Measurements from ENCODE around the gene PARD3. TPM values are rescaled to one million over a fixed set of nuclear protein-coding genes. Genes with fewer than 3 reads are reported as not detected.
"Not testable (repeated sequence)": the region's sequence is repeated elsewhere in the genome, so short reads cannot be mapped to it uniquely, and the experiment has no call there.

PARD3 gene
- total RNA-seq, 3 donors from 2014 or later (not counting 1 experiment from before 2014, with no cell fraction given) = 0.14 to 0.49 (median 0.38) TPM

- no peak for TF ChIP-seq CTCF (IDR thresholded peaks at IDR 0.05)
- no peak overlapping the region for H3K4me3 Mint-ChIP-seq
- Histone ChIP-seq H3K27me3 (ENCODE audit: control insufficient read depth, insufficient read depth, low read length) (no peaks in the 10 kb centered on the region), H3K27ac (ENCODE audit: low read length) (no peak overlapping the region), H3K36me3 (ENCODE audit: control insufficient read depth, insufficient read depth, low read length) (no peaks in the 10 kb centered on the region), H3K4me1 (ENCODE audit: control insufficient read depth, insufficient read depth, low read length) (no peaks in the 10 kb centered on the region), H3K4me3 (ENCODE audit: low read length) (no peak overlapping the region), H3K9me3 (ENCODE audit: control insufficient read depth, insufficient read depth, low read length) (no peaks in the 10 kb centered on the region)
- WGBS (ENCODE audit: insufficient coverage) = 86% methylated on average over 2 of the region's 3 CpGs
- no peaks in the 10 kb centered on the region for H3K36me3 Mint-ChIP-seq
- H3K4me1 Mint-ChIP-seq = no peaks in the 10 kb centered on the region
- intact Hi-C loops (cut with micrococcal nuclease) = no loop called here
- H3K27ac Mint-ChIP-seq = no peak overlapping the region
- ATAC-seq = no peak
- peaks cover 0 to 7% of the 10 kb centered on the region in 2 donors for H3K27me3 Mint-ChIP-seq (ENCODE audit: low read depth in 2 of 2)
- DNase-seq = no peak
- no peaks in the 10 kb centered on the region for H3K9me3 Mint-ChIP-seq
Measured at GRCh38 chr10:34446049-34446448, 369.0 kb downstream of the PARD3 start.

- no peak overlapping the region for H3K27ac Mint-ChIP-seq
- no peaks in the 10 kb centered on the region for H3K27me3 ChIP-seq (ENCODE audit: control insufficient read depth, insufficient read depth, low read length)
- H3K4me1 Mint-ChIP-seq = no peaks in the 10 kb centered on the region
- no peak for TF ChIP-seq CTCF (IDR thresholded peaks at IDR 0.05)
- H3K4me1 ChIP-seq (ENCODE audit: control insufficient read depth, insufficient read depth, low read length) = no peaks in the 10 kb centered on the region
- H3K9me3 Mint-ChIP-seq = no peaks in the 10 kb centered on the region
- ATAC-seq = no peak
- H3K9me3 ChIP-seq (ENCODE audit: control insufficient read depth, insufficient read depth, low read length) = no peaks in the 10 kb centered on the region
- peaks cover 6 to 7% of the 10 kb centered on the region in 2 donors for H3K27me3 Mint-ChIP-seq (ENCODE audit: low read depth in 2 of 2)
- no peak overlapping the region for H3K4me3 Mint-ChIP-seq
- H3K36me3 Mint-ChIP-seq = no peaks in the 10 kb centered on the region
- H3K4me3 ChIP-seq (ENCODE audit: low read length) = no peak overlapping the region
- DNase-seq = no peak
- 80% methylated on average over 4 of the region's 4 CpGs for WGBS (ENCODE audit: insufficient coverage)
- intact Hi-C loops (cut with micrococcal nuclease) = no loop called here
- H3K27ac ChIP-seq (ENCODE audit: low read length) = no peak overlapping the region
- no peaks in the 10 kb centered on the region for H3K36me3 ChIP-seq (ENCODE audit: control insufficient read depth, insufficient read depth, low read length)
Measured at GRCh38 chr10:34444223-34445183, 370.6 kb downstream of the PARD3 start.

- WGBS (ENCODE audit: insufficient coverage) = 84% methylated on average over 3 of the region's 4 CpGs
- intact Hi-C loops (cut with micrococcal nuclease); H3K36me3 ChIP-seq (ENCODE audit: control insufficient read depth, insufficient read depth, low read length); H3K27ac Mint-ChIP-seq; H3K36me3 Mint-ChIP-seq; H3K4me1 Mint-ChIP-seq; H3K4me3 Mint-ChIP-seq; H3K27me3 ChIP-seq (ENCODE audit: control insufficient read depth, insufficient read depth, low read length); H3K9me3 Mint-ChIP-seq; H3K9me3 ChIP-seq (ENCODE audit: control insufficient read depth, insufficient read depth, low read length); H3K27ac ChIP-seq (ENCODE audit: low read length); H3K4me1 ChIP-seq (ENCODE audit: control insufficient read depth, insufficient read depth, low read length); H3K4me3 ChIP-seq (ENCODE audit: low read length); DNase-seq; ATAC-seq: not testable (repeated sequence)
- peaks cover 9 to 10% of the 10 kb centered on the region in 2 donors for H3K27me3 Mint-ChIP-seq (ENCODE audit: low read depth in 2 of 2)
Measured at GRCh38 chr10:34439386-34439785, 375.7 kb downstream of the PARD3 start.

- H3K9me3 ChIP-seq (ENCODE audit: control insufficient read depth, insufficient read depth, low read length) = no peaks in the 10 kb centered on the region
- H3K4me3 Mint-ChIP-seq = no peak overlapping the region
- no peak for ATAC-seq
Measured at GRCh38 chr10:34438741-34439140, 376.4 kb downstream of the PARD3 start.

More at GRCh38 chr10:34438741-34439140, 376.4 kb downstream of the PARD3 start:
- no peak for TF ChIP-seq CTCF (IDR thresholded peaks at IDR 0.05)
- Histone ChIP-seq H3K36me3 (ENCODE audit: control insufficient read depth, insufficient read depth, low read length) (no peaks in the 10 kb centered on the region), H3K4me3 (ENCODE audit: low read length) (no peak overlapping the region), H3K27me3 (ENCODE audit: control insufficient read depth, insufficient read depth, low read length) (no peaks in the 10 kb centered on the region), H3K4me1 (ENCODE audit: control insufficient read depth, insufficient read depth, low read length) (no peaks in the 10 kb centered on the region), H3K27ac (ENCODE audit: low read length) (no peak overlapping the region)
- no peak for DNase-seq
- H3K36me3 Mint-ChIP-seq = no peaks in the 10 kb centered on the region
- no peaks in the 10 kb centered on the region for H3K9me3 Mint-ChIP-seq
- H3K27me3 Mint-ChIP-seq (ENCODE audit: low read depth in 2 of 2) = peaks cover 8 to 13% of the 10 kb centered on the region in 2 donors
- H3K27ac Mint-ChIP-seq = no peak overlapping the region
- no peaks in the 10 kb centered on the region for H3K4me1 Mint-ChIP-seq
- intact Hi-C loops (cut with micrococcal nuclease) = no loop called here
- WGBS (ENCODE audit: insufficient coverage) = 87% methylated on average over 4 of the region's 4 CpGs
